Endothelial cell (in vitro differentiated cells): Measurements from ENCODE around the gene BCAS1. TPM values are rescaled to one million over a fixed set of nuclear protein-coding genes. Genes with fewer than 3 reads are reported as not detected.

Experiments used
- DNase-seq: peaks from one replicate; pipeline ENCODE4 v3.0.0; 2021; ENCODE audit warnings: low spot score
- H3K27ac Mint-ChIP-seq: one replicate; pipeline ENCODE4 v1.8.0; 2021; ENCODE audit warnings: mixed read lengths, inconsistent platforms; ENCODE audit not compliant: unreplicated experiment
- H3K27me3 Mint-ChIP-seq: one replicate; pipeline ENCODE4 v1.8.0; 2021; ENCODE audit warnings: mild to moderate bottlenecking, moderate library complexity, mixed read lengths, inconsistent platforms; ENCODE audit not compliant: unreplicated experiment
- H3K36me3 Mint-ChIP-seq: one replicate; pipeline ENCODE4 v1.8.0; 2021; ENCODE audit warnings: mild to moderate bottlenecking, low read depth, mixed read lengths, inconsistent platforms; ENCODE audit not compliant: unreplicated experiment
- H3K4me1 Mint-ChIP-seq: one replicate; pipeline ENCODE4 v1.8.0; 2021; ENCODE audit warnings: mild to moderate bottlenecking, mixed read lengths, inconsistent platforms; ENCODE audit not compliant: unreplicated experiment
- H3K4me3 Mint-ChIP-seq: one replicate; pipeline ENCODE4 v1.8.0; 2021; ENCODE audit warnings: mild to moderate bottlenecking, mixed read lengths, inconsistent platforms; ENCODE audit not compliant: unreplicated experiment
- H3K9me3 Mint-ChIP-seq: one replicate; pipeline ENCODE4 v1.8.0; 2021; ENCODE audit warnings: mixed read lengths, inconsistent platforms; ENCODE audit not compliant: unreplicated experiment
- CTCF ChIP-seq: fragments of 200-600 bp; sonication (generic); IDR thresholded peaks from one replicate; pipeline ENCODE4 v1.5.0; 2021; ENCODE audit warnings: antibody characterized with exemption; ENCODE audit not compliant: unreplicated experiment
- total RNA-seq: library from RNA; stranded (reverse); fragmentation: NEBNext Ultra II Directional; extraction: Animal tissue kit (Norgen Biotek cat#: 25700); gene quantifications from one replicate; pipeline ENCODE4 v1.2.1, GENCODE V29; 2021; ENCODE audit not compliant: unreplicated experiment

The BCAS1 gene
- total RNA-seq, 1 donor from 2014 or later, result 0.05 TPM

- no peaks in the 10 kb centered on the region for H3K9me3 Mint-ChIP-seq
- no peak overlapping the region for H3K4me3 Mint-ChIP-seq
- H3K36me3 Mint-ChIP-seq, result peaks cover 6% of the 10 kb centered on the region
- H3K27ac Mint-ChIP-seq, result no peak overlapping the region
- no peak for DNase-seq
- H3K27me3 Mint-ChIP-seq, result peaks cover 2% of the 10 kb centered on the region
- H3K4me1 Mint-ChIP-seq, result peaks cover 14% of the 10 kb centered on the region
- TF ChIP-seq CTCF, result no peak
Measured at GRCh38 chr20:53905820-53906191, 164.6 kb downstream of the BCAS1 start.

GRCh38 chr20:53905019-53905819 is 165.2 kb downstream of the BCAS1 start:
- no peaks in the 10 kb centered on the region for H3K36me3 Mint-ChIP-seq
- H3K9me3 Mint-ChIP-seq, result no peaks in the 10 kb centered on the region
- no peak overlapping the region for H3K27ac Mint-ChIP-seq
- DNase-seq, result no peak
- H3K4me3 Mint-ChIP-seq, result no peak overlapping the region
- no peak for TF ChIP-seq CTCF
- peaks cover 20% of the 10 kb centered on the region for H3K4me1 Mint-ChIP-seq
- peaks cover 2% of the 10 kb centered on the region for H3K27me3 Mint-ChIP-seq

GRCh38 chr20:53904261-53904660 is 166.1 kb downstream of the BCAS1 start:
- TF ChIP-seq CTCF, result no peak
- Mint-ChIP-seq H3K4me1 (peaks cover 24% of the 10 kb centered on the region), H3K4me3 (no peak overlapping the region), H3K36me3 (no peaks in the 10 kb centered on the region), H3K27me3 (peaks cover 2% of the 10 kb centered on the region), H3K9me3 (no peaks in the 10 kb centered on the region), H3K27ac (no peak overlapping the region)
- no peak for DNase-seq

GRCh38 chr20:53903652-53903987 is 166.8 kb downstream of the BCAS1 start:
- Mint-ChIP-seq H3K27ac (no peak overlapping the region), H3K36me3 (no peaks in the 10 kb centered on the region), H3K4me3 (no peak overlapping the region), H3K4me1 (peaks cover 30% of the 10 kb centered on the region), H3K9me3 (no peaks in the 10 kb centered on the region), H3K27me3 (peaks cover 2% of the 10 kb centered on the region)
- no peak for TF ChIP-seq CTCF
- DNase-seq, result no peak

- no peaks in the 10 kb centered on the region for H3K9me3 Mint-ChIP-seq
- H3K36me3 Mint-ChIP-seq, result no peaks in the 10 kb centered on the region
- no peak overlapping the region for H3K4me3 Mint-ChIP-seq
- peaks cover 35% of the 10 kb centered on the region for H3K4me1 Mint-ChIP-seq
- TF ChIP-seq CTCF, result no peak
- no peak overlapping the region for H3K27ac Mint-ChIP-seq
- H3K27me3 Mint-ChIP-seq, result peaks cover 2% of the 10 kb centered on the region
- no peak for DNase-seq
Measured at GRCh38 chr20:53902968-53903651, 167.3 kb downstream of the BCAS1 start.
